WTC11 (cell line): Measurements from ENCODE around the gene MMP24. TPM values are rescaled to one million over a fixed set of nuclear protein-coding genes. Genes with fewer than 3 reads are reported as not detected.

Experiments
- AR ChIP-seq: fragments of 250-450 bp; sonication (Bioruptor Pico); IDR thresholded peaks from 2 replicates; pipeline ENCODE4 v1.9.0; 2021; ENCODE audit warnings: mild to moderate bottlenecking
- ATF6 ChIP-seq: sonication (generic); formaldehyde crosslinking; IDR thresholded peaks from 2 replicates; pipeline ENCODE4 v1.8.1; 2023; ENCODE audit warnings: mild to moderate bottlenecking, missing genetic modification reagents
- CREB1 ChIP-seq: sonication (generic); formaldehyde crosslinking; IDR thresholded peaks from 2 replicates; pipeline ENCODE4 v1.8.0; 2023; ENCODE audit warnings: mild to moderate bottlenecking, missing genetic modification reagents
- CREM ChIP-seq: sonication (generic); formaldehyde crosslinking; IDR thresholded peaks from 2 replicates; pipeline ENCODE4 v1.8.1; 2022; ENCODE audit warnings: mild to moderate bottlenecking, missing genetic modification reagents, moderate library complexity
- EMX1 ChIP-seq: fragments of 250-450 bp; sonication (Bioruptor Pico); IDR thresholded peaks from 2 replicates; pipeline ENCODE4 v1.8.0; 2021; ENCODE audit warnings: mild to moderate bottlenecking
- ERG ChIP-seq: fragments of 250-450 bp; sonication (Bioruptor Pico); IDR thresholded peaks from 2 replicates; pipeline ENCODE4 v1.8.0; 2021; ENCODE audit warnings: mild to moderate bottlenecking
- FOXK1 ChIP-seq: sonication (generic); formaldehyde crosslinking; IDR thresholded peaks from 2 replicates; pipeline ENCODE4 v1.8.0; 2022; ENCODE audit warnings: mild to moderate bottlenecking, moderate library complexity, missing genetic modification reagents
- HMGA2 ChIP-seq: fragments of 250-450 bp; sonication (Bioruptor Pico); IDR thresholded peaks from 2 replicates; pipeline ENCODE4 v1.4.0; 2021; ENCODE audit warnings: mild to moderate bottlenecking, moderate library complexity
- IRF2 ChIP-seq: sonication (generic); formaldehyde crosslinking; IDR thresholded peaks from 2 replicates; pipeline ENCODE4 v1.8.0; 2022; ENCODE audit warnings: low read depth, missing genetic modification reagents, borderline replicate concordance
- KAT7 ChIP-seq: sonication (generic); formaldehyde crosslinking; IDR thresholded peaks from 2 replicates; pipeline ENCODE4 v1.8.1; 2023; ENCODE audit warnings: missing genetic modification reagents, mild to moderate bottlenecking, borderline replicate concordance
- MXD4 ChIP-seq: fragments of 250-450 bp; sonication (Bioruptor Pico); IDR thresholded peaks from 2 replicates; pipeline ENCODE4 v1.8.0; 2021; ENCODE audit warnings: mild to moderate bottlenecking, moderate library complexity, borderline replicate concordance
- MYBL2 ChIP-seq: sonication (generic); formaldehyde crosslinking; IDR thresholded peaks from 2 replicates; pipeline ENCODE4 v1.8.1; 2023; ENCODE audit warnings: mild to moderate bottlenecking, moderate library complexity, missing genetic modification reagents
- NFYB ChIP-seq: sonication (generic); formaldehyde crosslinking; conservative IDR thresholded peaks from 2 replicates; pipeline ENCODE4 v1.8.0; 2022; ENCODE audit warnings: low read depth, missing genetic modification reagents
- NR2C2 ChIP-seq: sonication (generic); formaldehyde crosslinking; IDR thresholded peaks from 2 replicates; pipeline ENCODE4 v1.8.0; 2022; ENCODE audit warnings: mild to moderate bottlenecking, missing genetic modification reagents
- NR3C1 ChIP-seq: sonication (generic); formaldehyde crosslinking; conservative IDR thresholded peaks from 2 replicates; pipeline ENCODE4 v1.8.1; 2023; ENCODE audit warnings: low read depth, mild to moderate bottlenecking, missing genetic modification reagents
- SMAD3 ChIP-seq: sonication (generic); formaldehyde crosslinking; IDR thresholded peaks from 2 replicates; pipeline ENCODE4 v1.8.0; 2022; ENCODE audit warnings: missing genetic modification reagents, mild to moderate bottlenecking, borderline replicate concordance
- STAT6 ChIP-seq: sonication (generic); formaldehyde crosslinking; conservative IDR thresholded peaks from 2 replicates; pipeline ENCODE4 v1.8.1; 2023; ENCODE audit warnings: mild to moderate bottlenecking, low read depth, missing genetic modification reagents, moderate library complexity
- TCF7 ChIP-seq: sonication (generic); formaldehyde crosslinking; IDR thresholded peaks from 2 replicates; pipeline ENCODE4 v1.8.0; 2022; ENCODE audit warnings: mild to moderate bottlenecking, low read depth, missing genetic modification reagents, moderate library complexity
- ZBTB21 ChIP-seq: sonication (generic); formaldehyde crosslinking; IDR thresholded peaks from 2 replicates; pipeline ENCODE4 v1.8.1; 2023; ENCODE audit warnings: mild to moderate bottlenecking, missing genetic modification reagents, borderline replicate concordance
- ZBTB43 ChIP-seq: sonication (generic); formaldehyde crosslinking; IDR thresholded peaks from 2 replicates; pipeline ENCODE4 v1.8.1; 2023; ENCODE audit warnings: mild to moderate bottlenecking, missing genetic modification reagents
- ZNF121 ChIP-seq: sonication (generic); formaldehyde crosslinking; IDR thresholded peaks from 2 replicates; pipeline ENCODE4 v1.8.0; 2023; ENCODE audit warnings: missing genetic modification reagents
- ZNF138 ChIP-seq: sonication (generic); formaldehyde crosslinking; conservative IDR thresholded peaks from 2 replicates; pipeline ENCODE4 v1.8.1; 2022; ENCODE audit warnings: mild to moderate bottlenecking, moderate library complexity, missing genetic modification reagents
- ZNF232 ChIP-seq: sonication (generic); formaldehyde crosslinking; IDR thresholded peaks from 2 replicates; pipeline ENCODE4 v1.8.0; 2022; ENCODE audit warnings: mild to moderate bottlenecking, missing genetic modification reagents
- ZNF263 ChIP-seq: sonication (generic); formaldehyde crosslinking; IDR thresholded peaks from 2 replicates; pipeline ENCODE4 v1.8.1; 2022; ENCODE audit warnings: low read depth, mild to moderate bottlenecking, moderate library complexity, missing genetic modification reagents
- ZNF425 ChIP-seq: fragments of 250-450 bp; sonication (Bioruptor Pico); conservative IDR thresholded peaks from 2 replicates; pipeline ENCODE4 v1.9.0; 2021; ENCODE audit warnings: mild to moderate bottlenecking
- ZNF671 ChIP-seq: fragments of 250-450 bp; sonication (Bioruptor Pico); IDR thresholded peaks from 2 replicates; pipeline ENCODE4 v1.8.0; 2021; ENCODE audit warnings: mild to moderate bottlenecking
- total RNA-seq: library from RNA; stranded (reverse); gene quantifications from 3 replicates; pipeline ENCODE4 v1.2.3, GENCODE V29; 2021

MMP24 gene
- total RNA-seq, 1 experiment from 2014 or later, result 16.8 TPM

- TF ChIP-seq ZNF425 (CRISPR knock-in tag) (no peak), SMAD3 (CRISPR knock-in tag) (peak; percentile 88; the same call in 1 of the 2 replicates), STAT6 (no peak), EMX1 (CRISPR knock-in tag) (no peak), MYBL2 (CRISPR knock-in tag) (peak; percentile 81), ZNF263 (CRISPR knock-in tag) (no peak), MXD4 (CRISPR knock-in tag) (no peak), NFYB (CRISPR knock-in tag) (0 out of 2 replicates have a peak, but pooled peaks have one; percentile 25), AR (no peak), ERG (CRISPR knock-in tag) (no peak), ZBTB43 (CRISPR knock-in tag) (peak; percentile 76; the same call in 1 of the 2 replicates), HMGA2 (no peak), IRF2 (CRISPR knock-in tag) (peak; percentile 47; the same call in 1 of the 2 replicates), NR2C2 (CRISPR knock-in tag) (peak; percentile 59; the same call in 1 of the 2 replicates), ZNF671 (CRISPR knock-in tag) (no peak), ZNF121 (no peak), TCF7 (peak; percentile 82; the same call in 1 of the 2 replicates), CREM (CRISPR knock-in tag) (peak; percentile 63; the same call in 1 of the 2 replicates), ZBTB21 (CRISPR knock-in tag) (no peak), CREB1 (peak; percentile 46; the same call in 1 of the 2 replicates), KAT7 (CRISPR knock-in tag) (no peak), NR3C1 (no peak), FOXK1 (CRISPR knock-in tag) (peak; percentile 95), ZNF232 (CRISPR knock-in tag) (0 out of 2 replicates have a peak, but pooled peaks have one; percentile 48), ZNF138 (CRISPR knock-in tag) (no peak), ATF6 (no peak)
Observed at GRCh38 chr20:35226884-35227681, 593 bp downstream of the MMP24 start (continued).
